Placental pericyte (primary cell): ENCODE results near the gene AGPAT3. TPM values are rescaled to one million over a fixed set of nuclear protein-coding genes. Genes with fewer than 3 reads are reported as not detected.

Source experiments
- small RNA-seq: library from RNA; depleted of rRNA; stranded (forward); fragments of <200 nt; gene quantifications from one replicate; pipeline ENCODE3, GENCODE V24; 2012; ENCODE audit warnings: low replicate concordance
- total RNA-seq: library from RNA; depleted of rRNA; stranded (reverse); fragments of >200 nt; gene quantifications from 2 replicates; pipeline ENCODE4 v1.2.3, GENCODE V29; 2012

AGPAT3 gene, protein sequence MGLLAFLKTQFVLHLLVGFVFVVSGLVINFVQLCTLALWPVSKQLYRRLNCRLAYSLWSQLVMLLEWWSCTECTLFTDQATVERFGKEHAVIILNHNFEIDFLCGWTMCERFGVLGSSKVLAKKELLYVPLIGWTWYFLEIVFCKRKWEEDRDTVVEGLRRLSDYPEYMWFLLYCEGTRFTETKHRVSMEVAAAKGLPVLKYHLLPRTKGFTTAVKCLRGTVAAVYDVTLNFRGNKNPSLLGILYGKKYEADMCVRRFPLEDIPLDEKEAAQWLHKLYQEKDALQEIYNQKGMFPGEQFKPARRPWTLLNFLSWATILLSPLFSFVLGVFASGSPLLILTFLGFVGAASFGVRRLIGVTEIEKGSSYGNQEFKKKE
- 52.1 and 59.0 TPM in 2 replicates for total RNA-seq

GRCh38 chr21:43864962-43865539 lies at the start of gene AGPAT3:
Gene AGPAT3, plus strand, starts transcription at chr21:43865223. Its CDS starts 94,459 bp downstream, at chr21:43959682.

GRCh38 chr21:44011579-44012473 lies 146.8 kb downstream of the AGPAT3 start, which contains the start of gene TRAPPC10:
Gene TRAPPC10, plus strand, starts transcription at chr21:44012309. Its CDS starts 185 bp downstream, at chr21:44012494.

Small RNAs within 50 kb of the gene (small RNA-seq; reads per million reads assigned to genes)
- not detected for gene RNU6-1150P
- gene RNU6-859P: not detected

Other genes starting within 250 kb of the AGPAT3 start
- gene HSF2BP, start 205.7 kb upstream of the AGPAT3 start, total RNA-seq: 1.6 and 4.4 TPM in 2 replicates
- 19.7 and 38.4 TPM in 2 replicates for gene RRP1B, start 205.7 kb upstream of the AGPAT3 start, total RNA-seq
- 96.1 and 192 TPM in 2 replicates for gene PDXK, start 146.1 kb upstream of the AGPAT3 start, total RNA-seq
- 10.5 and 16.9 TPM in 2 replicates for gene CSTB, start 88.9 kb upstream of the AGPAT3 start, total RNA-seq
- 19.7 and 22.2 TPM in 2 replicates for gene RRP1, start 75.6 kb upstream of the AGPAT3 start, total RNA-seq
- 28.0 and 47.1 TPM in 2 replicates for gene TRAPPC10, start 147.1 kb downstream of the AGPAT3 start, total RNA-seq
- 1.8 and 35.1 TPM in 2 replicates for gene PWP2, start 242.2 kb downstream of the AGPAT3 start, total RNA-seq